IMR-90 (cell line): ENCODE results near the gene PIEZO1. TPM values are rescaled to one million over a fixed set of nuclear protein-coding genes. Genes with fewer than 3 reads are reported as not detected.

Experiments used
- ATAC-seq: fragments of 200-7000 bp; cut with Tn5 transposase; 2 replicates; pipeline ENCODE4 v1.9.1; 2020; ENCODE audit warnings: low read depth, mild to moderate bottlenecking, moderate library complexity
- BruUV-seq: library from RNA; stranded (reverse); fragments of 400-500 nt; replicated peaks from 2 replicates; lab custom pipeline; 2021; lab: Mats Ljungman, UMichigan
- CTCF ChIA-PET: fragments of 300-600 bp; formaldehyde crosslinking; extraction: SDS; loops from one replicate; lab custom pipeline; 2021; ENCODE audit warnings: antibody characterized with exemption; lab: Yijun Ruan, JAX
- POLR2A ChIA-PET: fragments of 300-600 bp; sonication (Branson Sonifier 250); formaldehyde crosslinking; loops from one replicate; lab custom pipeline; 2022; ENCODE audit warnings: antibody characterized with exemption; ENCODE audit not compliant: unreplicated experiment; lab: Charles Lee
- DNase-seq: peaks from one replicate; pipeline ENCODE4 v3.0.0; 2013
- H2AFZ ChIP-seq: replicated peaks from 2 replicates; pipeline ENCODE3; 2013; ENCODE audit warnings: low read length, mild to moderate bottlenecking; ENCODE audit not compliant: poor library complexity
- H2AK5ac ChIP-seq: 2 replicates; pipeline ENCODE4 v1.6.1; 2013; ENCODE audit warnings: low read depth, low read length, inconsistent platforms
- H2AK9ac ChIP-seq: replicated peaks from 2 replicates; pipeline ENCODE3; 2013; ENCODE audit warnings: mild to moderate bottlenecking, low read depth, low read length, moderate library complexity; ENCODE audit not compliant: poor library complexity
- H2BK120ac ChIP-seq: 2 replicates; pipeline ENCODE4 v1.6.1; 2013; ENCODE audit warnings: low read depth, low read length, inconsistent platforms
- H2BK15ac ChIP-seq: 3 replicates; pipeline ENCODE4 v1.6.1; 2013; ENCODE audit warnings: low read depth, low read length, inconsistent platforms
- H2BK20ac ChIP-seq: 2 replicates; pipeline ENCODE4 v1.6.1; 2013; ENCODE audit warnings: low read depth, mild to moderate bottlenecking, inconsistent platforms, low read length, moderate library complexity
- H2BK5ac ChIP-seq: 2 replicates; pipeline ENCODE4 v1.6.1; 2013; ENCODE audit warnings: mild to moderate bottlenecking, low read depth, low read length, inconsistent platforms; ENCODE audit not compliant: poor library complexity, severe bottlenecking
- H3K14ac ChIP-seq: replicated peaks from 2 replicates; pipeline ENCODE4 v1.6.1; 2013; ENCODE audit warnings: low read depth, low read length, inconsistent platforms
- H3K18ac ChIP-seq: 2 replicates; pipeline ENCODE4 v1.6.1; 2013; ENCODE audit warnings: low read depth, low read length, control low read depth
- H3K23ac ChIP-seq: 2 replicates; pipeline ENCODE4 v1.6.1; 2013; ENCODE audit warnings: low read depth, low read length, inconsistent platforms
- H3K27ac ChIP-seq: 2 replicates; pipeline ENCODE4 v1.5.1; 2013; ENCODE audit warnings: mild to moderate bottlenecking, control low read depth, low read length; ENCODE audit not compliant: insufficient read depth
- H3K27me3 ChIP-seq: 2 replicates; pipeline ENCODE4 v1.6.1; 2013; ENCODE audit warnings: low read length; ENCODE audit not compliant: control insufficient read depth, insufficient read depth
- H3K36me3 ChIP-seq: 2 replicates; pipeline ENCODE4 v1.6.1; 2013; ENCODE audit warnings: low read length, mixed read lengths; ENCODE audit not compliant: control insufficient read depth, insufficient read depth
- H3K4ac ChIP-seq: 2 replicates; pipeline ENCODE4 v1.6.1; 2013; ENCODE audit warnings: low read depth, low read length, inconsistent platforms
- H3K4me1 ChIP-seq: 2 replicates; pipeline ENCODE4 v1.6.1; 2013; ENCODE audit warnings: low read length, mixed read lengths; ENCODE audit not compliant: control insufficient read depth, insufficient read depth
- H3K4me2 ChIP-seq: 2 replicates; pipeline ENCODE4 v1.6.1; 2013; ENCODE audit warnings: low read depth, mild to moderate bottlenecking, control low read depth, low read length, moderate library complexity
- H3K4me3 ChIP-seq: 2 replicates; pipeline ENCODE4 v1.5.1; 2013; ENCODE audit warnings: low read depth, mild to moderate bottlenecking, control low read depth, low read length, moderate library complexity; ENCODE audit not compliant: insufficient read depth
- H3K56ac ChIP-seq: 2 replicates; pipeline ENCODE4 v1.6.1; 2013; ENCODE audit warnings: low read length, inconsistent platforms; ENCODE audit not compliant: insufficient read depth; ENCODE audit errors: extremely low read depth
- H3K79me1 ChIP-seq, 2 experiments: 2 replicates each; pipeline ENCODE4 v1.6.1; 2013; ENCODE audit warnings: low read length in 2 of 2, inconsistent platforms in 1 of 2, low read depth in 1 of 2
- H3K9ac ChIP-seq: 2 replicates; pipeline ENCODE4 v1.6.1; 2013; ENCODE audit warnings: low read depth, low read length, control low read depth
- H3K9me1 ChIP-seq: 2 replicates; pipeline ENCODE4 v1.6.1; 2013; ENCODE audit warnings: low read length, inconsistent platforms; ENCODE audit not compliant: insufficient read depth
- H3K9me3 ChIP-seq: 2 replicates; pipeline ENCODE4 v1.6.1; 2013; ENCODE audit warnings: low read length; ENCODE audit not compliant: control insufficient read depth, insufficient read depth
- H4K20me1 ChIP-seq: 2 replicates; pipeline ENCODE4 v1.6.1; 2013; ENCODE audit warnings: low read length, inconsistent platforms; ENCODE audit not compliant: insufficient read depth
- H4K5ac ChIP-seq: 2 replicates; pipeline ENCODE4 v1.6.1; 2013; ENCODE audit warnings: mild to moderate bottlenecking, low read depth, low read length, control low read depth
- H4K8ac ChIP-seq, 2 experiments: 2 replicates each; pipeline ENCODE4 v1.6.1; 2013; ENCODE audit warnings: low read depth in 2 of 2, low read length in 2 of 2, control low read depth in 1 of 2, inconsistent platforms in 1 of 2
- H4K91ac ChIP-seq: 2 replicates; pipeline ENCODE4 v1.6.1; 2013; ENCODE audit warnings: low read depth, low read length, inconsistent platforms; ENCODE audit not compliant: insufficient read depth
- CEBPB ChIP-seq: IDR thresholded peaks from 2 replicates; pipeline ENCODE4 v1.6.1; 2012; ENCODE audit warnings: low read depth, low read length, improper control_type of control experiment
- ELK1 ChIP-seq: fragments of 150-350 bp; IDR thresholded peaks from 2 replicates; pipeline ENCODE4 v1.6.1; 2016; ENCODE audit warnings: low read depth, mild to moderate bottlenecking, low read length, moderate library complexity, borderline replicate concordance
- NFE2L2 ChIP-seq: fragments of 150-350 bp; IDR thresholded peaks from 2 replicates; pipeline ENCODE4 v1.6.1; 2016; ENCODE audit warnings: low read depth, mild to moderate bottlenecking, low read length
- WGBS, 2 experiments: methylation state at CpG; one replicate each; pipeline versions ENCODE4 v1.1.5 to v1.1.7; 2013; ENCODE audit warnings: missing lambda C conversion rate in 2 of 2; ENCODE audit not compliant: insufficient read length in 1 of 2; ENCODE audit errors: extremely low coverage in 2 of 2; 5-methylcytosine and 5-hydroxymethylcytosine counted together
- dilution Hi-C: fragments of 300-500 bp; cut with HindIII; formaldehyde crosslinking; loops from one replicate; pipeline ENCODE4 v1.14.3; 2018; ENCODE audit warnings: low sequenced_read_pairs; ENCODE audit not compliant: unreplicated experiment
- in situ Hi-C: fragments of 300-500 bp; cut with MboI; formaldehyde crosslinking; loops from 3 replicates; pipeline ENCODE4 v1.14.3; 2019; ENCODE audit warnings: low sequenced_read_pairs, inconsistent platforms, mixed read lengths
- intact Hi-C: fragments of 100-400 bp; cut with micrococcal nuclease; formaldehyde crosslinking; loops from 2 replicates; pipeline ENCODE4 v1.10.0; 2022
- polyA plus RNA-seq, 3 experiments: library from polyadenylated mRNA; depleted of rRNA; stranded (reverse); fragments of >200 nt; gene quantifications; 2 replicates each; pipeline ENCODE4 v1.2.3, GENCODE V29; 2012; ENCODE audit warnings: low replicate concordance in 1 of 3
- total RNA-seq: library from RNA; depleted of rRNA; stranded (reverse); fragments of >200 nt; gene quantifications from 2 replicates; pipeline ENCODE4 v1.2.3, GENCODE V29; 2012

Gene PIEZO1
- total and polyA plus RNA-seq, 2 of the 4 experiments (the other 2 are of a cell fraction) = 36.2 to 372 TPM

- H3K23ac ChIP-seq = no peak overlapping the region
- H4K91ac ChIP-seq = no peak overlapping the region
- no peak overlapping the region for H2AK5ac ChIP-seq
- H3K4me1 ChIP-seq = no peaks in the 10 kb centered on the region
- H3K18ac ChIP-seq = no peak overlapping the region
- no peak overlapping the region for H3K14ac ChIP-seq
- CTCF ChIA-PET = no interaction called here
- H2AK9ac ChIP-seq = peak overlapping the region; percentile 61
- in situ Hi-C loops (no loop called here), intact Hi-C loops (no loop called here), dilution Hi-C loops (no loop called here)
- H3K36me3 ChIP-seq = peaks cover 66% of the 10 kb centered on the region
- H3K27ac ChIP-seq = no peak overlapping the region
- no peak for DNase-seq
- no peak overlapping the region for H2BK15ac ChIP-seq
- ATAC-seq = no peak
- no peaks in the 10 kb centered on the region for H3K9me3 ChIP-seq
- peaks cover 60% of the 10 kb centered on the region for H4K20me1 ChIP-seq
- H3K4me3 ChIP-seq = no peak overlapping the region
- POLR2A ChIA-PET = no interaction called here
- TF ChIP-seq NFE2L2 (no peak), ELK1 (no peak), CEBPB (peak; percentile 48; the same call in 1 of the 2 replicates)
- H3K4me2 ChIP-seq = no peak overlapping the region
- H3K4ac ChIP-seq = no peak overlapping the region
- no peak overlapping the region for H2BK20ac ChIP-seq
- H4K5ac ChIP-seq = no peak overlapping the region
- WGBS, 2 experiments = 96% methylated on average over 8 of the region's 27 CpGs; no CpG with 5 or more reads in 1 of the 2 experiments
- H3K9me1 ChIP-seq = no peaks in the 10 kb centered on the region; the same call in 1 of the 2 replicates
- no peak overlapping the region for H3K9ac ChIP-seq
- H2BK5ac ChIP-seq = no peak overlapping the region
- H3K79me1 ChIP-seq = peaks cover 2 to 58% of the 10 kb centered on the region in 2 experiments; a peak in 3 of 4 replicates
- no TSS peak for BruUV-seq
- H3K56ac ChIP-seq = no peak overlapping the region
- H4K8ac ChIP-seq = no peak overlapping the region
- H3K27me3 ChIP-seq = no peaks in the 10 kb centered on the region
- H2BK120ac ChIP-seq = no peak overlapping the region
- H2AFZ ChIP-seq = no peak overlapping the region
Observed at GRCh38 chr16:88733630-88734360, 51.2 kb downstream of the PIEZO1 start.
